HEK293T (cell line): ENCODE data around the gene FBXO17.

Source experiments
- CTCF ChIA-PET: fragments of 350-600 bp; formaldehyde crosslinking; extraction: SDS; loops from one replicate; lab custom pipeline; 2021; ENCODE audit warnings: antibody characterized with exemption, inconsistent platforms; lab: Yijun Ruan, JAX
- POLR2A ChIA-PET: fragments of 350-600 bp; formaldehyde crosslinking; extraction: SDS; loops from one replicate; lab custom pipeline; 2020; ENCODE audit warnings: antibody characterized with exemption, inconsistent platforms; lab: Yijun Ruan, JAX
- DNase-seq: peaks from one replicate; pipeline ENCODE4 v3.0.0; 2012; ENCODE audit warnings: mixed read lengths; ENCODE audit errors: extremely low spot score
- ARNT ChIP-seq: fragments of 450-650 bp; IDR thresholded peaks from 2 replicates; pipeline ENCODE4 v1.6.1; 2017; ENCODE audit warnings: mild to moderate bottlenecking
- BHLHE40 ChIP-seq: fragments of 450-650 bp; IDR thresholded peaks from 2 replicates; pipeline ENCODE4 v1.6.1; 2016; ENCODE audit warnings: mild to moderate bottlenecking, moderate library complexity, borderline replicate concordance
- CTBP1 ChIP-seq: fragments of 450-650 bp; IDR thresholded peaks from 2 replicates; pipeline ENCODE4 v1.6.1; 2016; ENCODE audit warnings: borderline replicate concordance
- ELF4 ChIP-seq: fragments of 450-650 bp; IDR thresholded peaks from 2 replicates; pipeline ENCODE4 v1.6.1; 2017; ENCODE audit warnings: antibody characterized with exemption
- FOXA1 ChIP-seq: fragments of 450-650 bp; IDR thresholded peaks from 2 replicates; pipeline ENCODE4 v1.6.1; 2016; ENCODE audit warnings: mild to moderate bottlenecking
- FOXK2 ChIP-seq: fragments of 450-650 bp; IDR thresholded peaks from 2 replicates; pipeline ENCODE4 v1.6.1; 2016; ENCODE audit warnings: mild to moderate bottlenecking
- FOXM1 ChIP-seq: fragments of 450-650 bp; IDR thresholded peaks from 2 replicates; pipeline ENCODE4 v1.6.1; 2017; ENCODE audit warnings: mild to moderate bottlenecking, borderline replicate concordance
- HDGF ChIP-seq: fragments of 450-650 bp; IDR thresholded peaks from 2 replicates; pipeline ENCODE4 v1.6.1; 2017; ENCODE audit warnings: antibody characterized with exemption, borderline replicate concordance
- L3MBTL2 ChIP-seq: fragments of 450-650 bp; conservative IDR thresholded peaks from 2 replicates; pipeline ENCODE4 v1.6.1; 2016; ENCODE audit warnings: mild to moderate bottlenecking
- LEF1 ChIP-seq: fragments of 450-650 bp; IDR thresholded peaks from 2 replicates; pipeline ENCODE4 v1.6.1; 2017; ENCODE audit warnings: mild to moderate bottlenecking, borderline replicate concordance
- NFRKB ChIP-seq: fragments of 450-650 bp; IDR thresholded peaks from 2 replicates; pipeline ENCODE4 v1.6.1; 2016; ENCODE audit warnings: mild to moderate bottlenecking, moderate library complexity
- PKNOX1 ChIP-seq: fragments of 450-650 bp; IDR thresholded peaks from 2 replicates; pipeline ENCODE4 v1.6.1; 2016
- SP1 ChIP-seq: fragments of 450-650 bp; IDR thresholded peaks from 2 replicates; pipeline ENCODE4 v1.6.1; 2017
- SUZ12 ChIP-seq: fragments of 450-650 bp; IDR thresholded peaks from 2 replicates; pipeline ENCODE4 v1.6.1; 2016; ENCODE audit warnings: mild to moderate bottlenecking
- TARDBP ChIP-seq: fragments of 450-650 bp; IDR thresholded peaks from 2 replicates; pipeline ENCODE4 v1.6.1; 2016
- ZNF384 ChIP-seq: fragments of 450-650 bp; IDR thresholded peaks from 2 replicates; pipeline ENCODE4 v1.6.1; 2016

The FBXO17 gene

GRCh38 chr19:38898788-38899446 is 76.6 kb downstream of the FBXO17 start:
- no peak for TF ChIP-seq SP1
- TF ChIP-seq SUZ12, result no peak
- TF ChIP-seq LEF1, result no peak
- no peak for TF ChIP-seq FOXA1
- no peak for TF ChIP-seq PKNOX1
- no peak for TF ChIP-seq L3MBTL2
- TF ChIP-seq CTBP1, result no peak
- TF ChIP-seq NFRKB, result no peak
- no peak for TF ChIP-seq FOXK2
- no peak for TF ChIP-seq HDGF
- no peak for TF ChIP-seq TARDBP
- no peak for TF ChIP-seq BHLHE40
- TF ChIP-seq FOXM1, result no peak
- no peak for TF ChIP-seq ZNF384
- no peak for TF ChIP-seq ELF4
- TF ChIP-seq ARNT, result no peak
- ChIA-PET CTCF (no interaction called here), POLR2A (no interaction called here)
- no peak for DNase-seq

- ChIA-PET POLR2A (no interaction called here), CTCF (no interaction called here)
- TF ChIP-seq FOXA1, result no peak
- TF ChIP-seq FOXM1, result no peak
- no peak for TF ChIP-seq FOXK2
- no peak for TF ChIP-seq L3MBTL2
- TF ChIP-seq SUZ12, result no peak
Observed at GRCh38 chr19:38894968-38895367, 80.6 kb downstream of the FBXO17 start.

DNA sequence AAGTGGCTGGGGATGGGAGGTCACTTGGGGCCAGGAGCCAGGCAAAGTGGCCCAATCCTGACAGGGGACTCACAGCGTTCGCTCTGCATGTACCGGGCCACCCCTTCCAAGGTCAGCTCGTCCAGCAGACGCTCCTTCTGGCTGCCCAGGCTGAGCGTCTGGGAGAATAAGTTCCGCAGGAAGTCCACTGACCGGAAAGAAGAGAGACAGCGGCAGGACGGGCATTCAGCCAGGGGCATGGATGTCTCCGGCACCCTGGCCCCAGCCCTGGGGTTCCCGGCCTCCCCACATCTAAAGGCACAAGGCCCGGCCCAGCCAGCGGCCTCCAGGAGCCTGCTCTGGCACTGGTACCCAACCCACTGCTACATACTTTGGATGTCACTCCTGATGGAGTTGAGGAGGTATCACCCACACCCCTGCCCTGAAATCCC is 82.2 kb downstream of the FBXO17 start:
- ChIA-PET POLR2A (no interaction called here), CTCF (no interaction called here)
- DNase-seq, result no peak
- TF ChIP-seq ARNT, result no peak
- TF ChIP-seq ELF4, result no peak
- TF ChIP-seq FOXA1, result no peak
- no peak for TF ChIP-seq NFRKB
- no peak for TF ChIP-seq TARDBP
- no peak for TF ChIP-seq HDGF

More at GRCh38 chr19:38894968-38895367, 80.6 kb downstream of the FBXO17 start:
- DNase-seq, result no peak

DNA sequence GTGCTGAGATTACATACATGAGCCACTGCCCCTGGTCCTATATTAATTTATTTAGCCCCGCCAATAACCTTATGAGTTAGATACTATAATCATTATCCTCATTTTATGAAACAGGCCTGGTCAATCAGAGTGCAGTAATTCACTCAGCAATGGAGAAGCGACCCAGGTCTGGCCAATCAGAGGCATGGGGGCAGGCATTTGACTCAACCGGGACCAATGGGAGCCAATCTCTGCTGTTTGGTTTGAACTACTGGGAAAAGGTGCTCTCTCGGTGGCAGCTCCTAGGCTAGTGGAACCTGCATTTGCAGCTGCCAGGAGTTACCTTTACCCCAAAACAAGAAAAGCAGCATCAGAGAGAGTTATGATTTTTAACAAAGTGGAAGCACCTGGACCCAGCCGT is 82.7 kb downstream of the FBXO17 start:
- no peak for DNase-seq
- TF ChIP-seq TARDBP (no peak), ARNT (no peak), BHLHE40 (no peak), CTBP1 (no peak), NFRKB (no peak), L3MBTL2 (no peak), PKNOX1 (no peak), FOXA1 (no peak), SP1 (no peak), FOXM1 (no peak), HDGF (no peak), ZNF384 (no peak), ELF4 (no peak)
- POLR2A ChIA-PET, result no interaction called here
- CTCF ChIA-PET, result no interaction called here

GRCh38 chr19:38891771-38892170 is 83.8 kb downstream of the FBXO17 start:
- ChIA-PET POLR2A (no interaction called here), CTCF (no interaction called here)
- no peak for DNase-seq
- TF ChIP-seq SUZ12 (no peak), HDGF (no peak)
